Measurements from ENCODE around the gene TMEM196. TPM values are rescaled to one million over a fixed set of nuclear protein-coding genes. Genes with fewer than 3 reads are reported as not detected.

TMEM196 gene
- total RNA-seq, 1 experiment from 2014 or later: not detected

- ATAC-seq (no peak), DNase-seq (ENCODE audit: low read depth, low spot score) (no peak)
- Histone ChIP-seq H3K4me3 (replicated peaks in 1 of 2; ENCODE audit: low read depth in 1 of 2, low read length in 2 of 2) (no peak overlapping the region), H4K20me1 (ENCODE audit: insufficient read depth) (0 out of 2 replicates have a peak, but pooled peaks cover under 1% of the 10 kb centered on the region), H2AFZ (ENCODE audit: low read depth, low read length, poor library complexity, severe bottlenecking) (no peak overlapping the region), H3K9me2 (ENCODE audit: insufficient read depth) (no peaks in the 10 kb centered on the region), H3K9ac (ENCODE audit: low read length) (no peak overlapping the region), H3K79me2 (ENCODE audit: insufficient read depth, low read length) (peaks cover 75% of the 10 kb centered on the region), H3K27ac (ENCODE audit: low read depth, low read length) (no peak overlapping the region), H3K9me3 (ENCODE audit: control insufficient read depth in 1 of 2, insufficient read depth in 1 of 2, low read depth in 1 of 2, low read length in 2 of 2) (no peaks in the 10 kb centered on the region), H3K4me1 (ENCODE audit: control insufficient read depth in 1 of 2, insufficient read depth in 2 of 2, low read length in 2 of 2) (peaks cover 0 to 17% of the 10 kb centered on the region in 2 experiments; a peak in 2 of 4 replicates), H3K27me3 (ENCODE audit: insufficient read depth, low read length) (no peaks in the 10 kb centered on the region), H3K36me3 (ENCODE audit: control insufficient read depth in 1 of 2, insufficient read depth in 2 of 2, low read length in 2 of 2) (0 out of 4 replicates have a peak, but pooled peaks cover 0 to 10% of the 10 kb centered on the region in 2 experiments), H3K4me2 (ENCODE audit: low read length) (no peak overlapping the region)
- POLR2A ChIA-PET: no interaction called here
- RAD21 ChIA-PET (ENCODE audit: low non-redundant PET in 1 of 2, low total read pairs in 2 of 2, uncharacterized antibody in 2 of 2, unreplicated experiment in 2 of 2): no interaction called here
- intact Hi-C loops (cut with micrococcal nuclease): no loop called here
- CTCF ChIA-PET: interaction anchor here (1.2 kb wide), 1 partner anchor 8 kb away, joined by 4 read pairs; no protein-coding TSS in a partner anchor
- no TSS peak for BruUV-seq (replicated peaks)
- TF ChIP-seq POLR2A (IDR thresholded peaks at IDR 0.05; ENCODE audit: borderline replicate concordance, extremely low read depth, insufficient read depth, insufficient read length) (no peak), TCF7L2 (IDR thresholded peaks at IDR 0.05; ENCODE audit: borderline replicate concordance, extremely low read depth, insufficient read depth, insufficient read length) (no peak), SRF (IDR thresholded peaks at IDR 0.05; ENCODE audit: low read depth) (no peak)
Measured at GRCh38 chr7:19705663-19706062, 67.8 kb downstream of the TMEM196 start.

- H3K4me1 ChIP-seq (ENCODE audit: control insufficient read depth in 1 of 2, insufficient read depth in 2 of 2, low read length in 2 of 2): no peaks in the 10 kb centered on the region
Measured at GRCh38 chr7:19701471-19701870, 71.9 kb downstream of the TMEM196 start.

More at GRCh38 chr7:19701471-19701870, 71.9 kb downstream of the TMEM196 start:
- Histone ChIP-seq H3K9me3 (ENCODE audit: control insufficient read depth in 1 of 2, insufficient read depth in 1 of 2, low read depth in 1 of 2, low read length in 2 of 2) (no peaks in the 10 kb centered on the region), H3K36me3 (ENCODE audit: control insufficient read depth in 1 of 2, insufficient read depth in 2 of 2, low read length in 2 of 2) (peaks cover 5 to 26% of the 10 kb centered on the region in 2 experiments; a peak in 3 of 4 replicates), H3K27ac (ENCODE audit: low read depth, low read length) (no peak overlapping the region), H3K4me3 (replicated peaks in 1 of 2; ENCODE audit: low read depth in 1 of 2, low read length in 2 of 2) (no peak overlapping the region), H3K79me2 (ENCODE audit: insufficient read depth, low read length) (peaks cover 59% of the 10 kb centered on the region), H3K27me3 (ENCODE audit: insufficient read depth, low read length) (no peaks in the 10 kb centered on the region), H2AFZ (ENCODE audit: low read depth, low read length, poor library complexity, severe bottlenecking) (no peak overlapping the region), H4K20me1 (ENCODE audit: insufficient read depth) (0 out of 2 replicates have a peak, but pooled peaks cover 4% of the 10 kb centered on the region), H3K9me2 (ENCODE audit: insufficient read depth) (no peaks in the 10 kb centered on the region), H3K9ac (ENCODE audit: low read length) (no peak overlapping the region), H3K4me2 (ENCODE audit: low read length) (no peak overlapping the region)
- DNase-seq (ENCODE audit: low read depth, low spot score) (no peak), ATAC-seq (no peak)
- ChIA-PET CTCF (interaction anchor here (0.6 kb wide), 1 partner anchor 281 kb away, joined by 3 read pairs; no protein-coding TSS in a partner anchor), POLR2A (no interaction called here), RAD21 (ENCODE audit: low non-redundant PET in 1 of 2, low total read pairs in 2 of 2, uncharacterized antibody in 2 of 2, unreplicated experiment in 2 of 2) (no interaction called here)
- no peak for TF ChIP-seq CEBPB (IDR thresholded peaks at IDR 0.05; ENCODE audit: low read depth)
- no peak for TF ChIP-seq ATF3 (IDR thresholded peaks at IDR 0.05)
- no peak for TF ChIP-seq SP1 (IDR thresholded peaks at IDR 0.05; ENCODE audit: low read depth)
- no peak for TF ChIP-seq CTCF (IDR thresholded peaks at IDR 0.05 in 2 of 3, conservative IDR thresholded peaks at IDR 0.05 in 1 of 3; ENCODE audit: borderline replicate concordance in 1 of 3, insufficient read depth in 1 of 3, low read depth in 2 of 3, low read length in 2 of 3)
- BruUV-seq (replicated peaks): no TSS peak
- intact Hi-C loops (cut with micrococcal nuclease): no loop called here

Data from HCT116 (cell line).